K562 (cell line): ENCODE data around the gene FLRT1.

Experiments
- CEBPB ChIP-seq: fragments of 450-650 bp; IDR thresholded peaks from 2 replicates; pipeline ENCODE4 v1.6.1; 2016; ENCODE audit warnings: missing genetic modification characterization, missing compliant biosample characterization
- CHD4 ChIP-seq: fragments of 200-600 bp; sonication (generic); IDR thresholded peaks from 3 replicates; pipeline ENCODE4 v1.6.1; 2012; ENCODE audit warnings: low read depth, mild to moderate bottlenecking, mixed read lengths, low read length, inconsistent platforms; ENCODE audit not compliant: insufficient read depth, insufficient replicate concordance, poor library complexity, severe bottlenecking
- CTCF ChIP-seq, 3 experiments: IDR thresholded peaks in 2 of 3; conservative IDR thresholded peaks in 1 of 3; 2 replicates each; pipeline ENCODE4 v1.5.1; 2011 to 2012; ENCODE audit warnings: low read length in 3 of 3, mild to moderate bottlenecking in 3 of 3, control low read depth in 2 of 3, improper control_type of control experiment in 1 of 3, inconsistent platforms in 1 of 3, low read depth in 1 of 3, mixed read lengths in 1 of 3, moderate library complexity in 1 of 3; ENCODE audit not compliant: insufficient read depth in 2 of 3
- DIDO1 ChIP-seq: fragments of 450-650 bp; IDR thresholded peaks from 2 replicates; pipeline ENCODE4 v1.6.1; 2016; ENCODE audit warnings: low read depth, missing biosample characterization, missing genetic modification characterization
- EP300 ChIP-seq: IDR thresholded peaks from 2 replicates; pipeline ENCODE4 v1.6.1; 2012; ENCODE audit warnings: low read length, improper control_type of control experiment
- ESRRA ChIP-seq: fragments of 450-650 bp; IDR thresholded peaks from 2 replicates; pipeline ENCODE4 v1.6.1; 2014; ENCODE audit warnings: low read depth, mild to moderate bottlenecking, moderate library complexity, borderline replicate concordance
- ETV1 ChIP-seq: fragments of 450-650 bp; conservative IDR thresholded peaks from 2 replicates; pipeline ENCODE4 v1.6.1; 2016; ENCODE audit warnings: missing genetic modification characterization, control low read depth, low read depth, missing compliant biosample characterization
- GABPA ChIP-seq: fragments of 200-800 bp; sonication (Bioruptor generic); conservative IDR thresholded peaks from 2 replicates; pipeline ENCODE4 v1.6.1; 2016; ENCODE audit warnings: low read depth, missing genetic modification characterization, missing compliant biosample characterization
- MEIS2 ChIP-seq: fragments of 450-650 bp; IDR thresholded peaks from 2 replicates; pipeline ENCODE4 v1.6.1; 2014; ENCODE audit warnings: mild to moderate bottlenecking; ENCODE audit not compliant: partially characterized antibody
- POLR2A ChIP-seq: fragments of 450-650 bp; conservative IDR thresholded peaks from 2 replicates; pipeline ENCODE4 v1.6.1; 2016
- SRF ChIP-seq, 2 experiments: fragments of 250-450, 450-650 bp in 1 of 2; sonication (Bioruptor Pico) in 1 of 2; sonication (generic) in 1 of 2; formaldehyde crosslinking; IDR thresholded peaks; 2 replicates each; pipeline versions ENCODE4 v1.5.0 to v1.5.1; 2020 to 2022; ENCODE audit warnings: mild to moderate bottlenecking in 1 of 2, missing genetic modification reagents in 1 of 2
- THAP7 ChIP-seq: fragments of 250-450 bp; sonication (Bioruptor Pico); IDR thresholded peaks from 2 replicates; pipeline ENCODE4 v1.5.0; 2021
- ZNF12 ChIP-seq: sonication (generic); formaldehyde crosslinking; IDR thresholded peaks from 2 replicates; pipeline ENCODE4 v1.4.0; 2020; ENCODE audit warnings: mild to moderate bottlenecking, missing genetic modification reagents

GRCh38 chr11:64060263-64060860, 24.6 kb downstream of the FLRT1 start:
- TF ChIP-seq CTCF (IDR thresholded peaks at IDR 0.05 in 2 of 3, conservative IDR thresholded peaks at IDR 0.05 in 1 of 3; ENCODE audit: insufficient read depth in 2 of 3, low read depth in 1 of 3, low read length in 3 of 3) = no peak
- TF ChIP-seq MEIS2 = no peak
- no peak for TF ChIP-seq CEBPB (tag)
- no peak for TF ChIP-seq ETV1
- TF ChIP-seq EP300 = no peak
- no peak for TF ChIP-seq CHD4
- TF ChIP-seq POLR2A = no peak
- TF ChIP-seq ZNF12 = no peak
- TF ChIP-seq SRF (CRISPR knock-in tag; IDR thresholded peaks at IDR 0.05) = no peak
- no peak for TF ChIP-seq ESRRA
- no peak for TF ChIP-seq DIDO1 (tag)
- no peak for TF ChIP-seq GABPA (tag)
- no peak for TF ChIP-seq THAP7 (CRISPR knock-in tag)
